ENCODE results near the gene CUL7. TPM values are rescaled to one million over a fixed set of nuclear protein-coding genes. Genes with fewer than 3 reads are reported as not detected.
"Not testable (repeated sequence)": the region's sequence is repeated elsewhere in the genome, so short reads cannot be mapped to it uniquely, and the experiment has no call there.

The CUL7 gene
- total RNA-seq, 1 donor from 2014 or later, result 6.8 TPM

DNA sequence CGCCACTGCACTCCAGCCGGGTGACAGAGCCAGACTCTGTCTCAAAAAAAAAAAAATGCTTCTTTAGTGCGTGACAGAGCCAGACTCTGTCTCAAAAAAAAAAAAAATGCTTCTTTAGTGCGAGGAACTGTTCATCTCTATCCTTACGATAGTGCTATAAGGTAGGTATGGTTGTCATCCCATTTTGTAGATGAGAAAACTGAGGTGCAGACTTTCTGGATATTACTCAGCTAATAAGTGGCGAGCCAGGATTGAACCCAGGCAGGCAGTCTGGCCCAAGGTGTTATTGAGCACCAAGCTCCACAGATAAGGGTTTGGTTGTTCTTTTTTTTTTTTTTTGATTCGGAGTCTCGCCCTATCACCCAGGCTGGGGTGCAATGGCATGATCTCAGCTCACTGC, 51.8 kb downstream of the CUL7 start:
- DNase-seq, result no peak
- intact Hi-C loops (cut with DNase I), result no loop called here

DNA sequence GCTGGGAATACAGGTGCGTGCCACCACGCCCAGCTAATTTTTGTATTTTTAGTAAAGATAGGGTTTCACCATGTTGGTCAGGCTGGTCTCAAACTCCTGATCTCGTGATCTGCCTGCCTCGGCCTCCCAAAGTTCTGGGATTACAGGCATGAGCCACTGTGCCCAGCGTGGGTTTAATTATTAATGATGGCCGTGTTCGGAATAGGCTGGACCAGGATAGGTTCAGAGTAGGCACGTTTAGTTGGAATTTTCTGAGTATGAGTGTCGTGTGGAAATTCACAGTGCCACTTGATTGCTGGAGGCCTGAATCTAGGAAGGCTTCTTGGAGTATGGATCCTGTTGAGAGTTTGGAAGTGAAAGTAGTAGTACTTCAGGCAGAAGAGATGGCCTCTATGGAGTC, 55.4 kb downstream of the CUL7 start:
- DNase-seq; ATAC-seq (ENCODE audit: poor library complexity); intact Hi-C loops (cut with DNase I): not testable (repeated sequence)

More for the DNA sequence above, 51.8 kb downstream of the CUL7 start:
- ATAC-seq (ENCODE audit: poor library complexity), result no peak

DNA sequence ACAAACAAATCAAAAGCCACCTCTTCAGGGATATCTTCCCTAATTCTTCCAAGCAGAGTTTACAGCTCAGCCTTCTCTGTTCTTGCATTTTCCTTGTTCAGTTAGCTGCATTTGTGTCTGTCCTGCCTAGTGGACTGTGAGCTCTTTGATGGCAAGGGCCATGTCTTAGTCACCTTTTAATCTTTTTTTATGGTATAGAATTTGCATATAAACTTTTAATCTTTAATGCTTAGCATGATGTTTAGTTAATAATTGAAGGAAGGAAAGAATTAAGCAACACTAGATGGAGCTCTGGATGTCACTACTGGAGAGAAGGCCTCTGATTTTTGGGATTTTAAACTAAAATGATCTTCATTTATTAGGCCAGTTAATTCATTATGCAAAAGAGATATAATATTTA, 57.1 kb downstream of the CUL7 start:
- DNase-seq, result no peak
- intact Hi-C loops (cut with DNase I), result no loop called here

DNA sequence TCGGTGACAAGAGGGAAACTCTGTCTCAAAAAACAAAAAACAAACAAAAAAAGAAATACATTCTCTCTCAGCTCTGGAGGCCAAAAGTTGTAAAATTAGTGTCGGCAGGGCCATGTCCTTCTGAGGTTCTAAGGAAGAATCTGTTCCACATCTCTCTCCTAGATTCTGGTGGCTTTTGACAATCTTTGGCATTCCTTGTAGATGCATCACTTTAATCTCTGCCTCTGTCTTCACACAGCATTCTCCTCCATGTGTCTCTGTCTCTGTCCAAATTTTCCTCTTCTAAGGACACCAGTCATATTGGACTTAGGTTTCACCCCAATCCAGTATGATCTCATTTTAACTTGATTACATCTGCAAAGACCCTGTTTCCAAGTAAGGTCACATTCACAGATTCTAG, 60.2 kb downstream of the CUL7 start:
- intact Hi-C loops (cut with DNase I), result no loop called here
- ATAC-seq (ENCODE audit: poor library complexity) (no peak), DNase-seq (no peak)

More for the DNA sequence above, 57.1 kb downstream of the CUL7 start:
- ATAC-seq (ENCODE audit: poor library complexity), result no peak

DNA sequence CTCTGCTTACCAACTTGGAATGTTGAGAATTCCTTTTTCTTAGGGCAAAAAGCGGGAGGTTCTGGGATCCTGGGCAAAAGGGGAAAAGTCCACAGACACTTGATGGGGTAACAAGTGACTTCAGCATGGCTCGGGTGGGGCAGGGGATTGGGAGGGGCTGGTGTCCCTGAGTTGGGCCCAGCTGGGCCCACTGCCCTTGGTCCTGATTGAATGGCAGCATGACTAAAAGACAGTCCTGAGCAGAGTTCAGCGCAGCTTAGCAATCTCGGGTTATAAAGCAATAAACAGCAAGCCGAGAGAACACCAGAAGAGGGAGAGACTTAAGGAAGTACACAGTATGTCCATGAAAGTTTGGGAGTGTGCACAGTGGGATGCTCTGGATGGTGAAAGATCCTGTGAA, 63.7 kb downstream of the CUL7 start:
- intact Hi-C loops (cut with DNase I), result no loop called here
- DNase-seq (peak; percentile 6), ATAC-seq (ENCODE audit: poor library complexity) (no peak)

DNA sequence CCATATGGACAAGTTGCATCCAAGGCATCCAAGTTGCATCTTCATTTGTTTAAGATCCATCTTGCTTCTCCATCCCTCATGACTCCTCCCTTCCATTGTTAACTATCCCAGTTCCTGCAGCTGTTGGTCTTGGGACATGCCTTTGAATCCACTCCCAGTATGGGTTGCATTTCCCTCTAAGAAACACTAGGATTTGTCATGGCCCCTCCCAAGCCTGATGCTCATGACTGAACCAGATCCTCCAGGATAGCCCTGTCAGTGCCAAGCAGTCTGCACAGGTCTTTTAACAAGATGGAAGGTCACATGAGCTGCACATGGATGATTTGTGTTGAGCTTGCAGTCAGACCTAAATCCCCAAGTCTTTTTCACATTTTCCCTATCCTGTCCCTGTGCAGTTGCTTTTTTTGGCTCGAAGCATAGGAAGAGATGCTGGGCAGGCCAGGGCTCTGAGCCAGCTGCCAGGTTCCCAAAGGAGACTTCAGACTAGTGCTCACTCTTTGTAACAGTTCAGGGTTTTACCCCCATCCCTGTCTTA, 65.1 kb downstream of the CUL7 start:
- DNase-seq (peak; percentile 43), ATAC-seq (ENCODE audit: poor library complexity) (no peak)
- intact Hi-C loops (cut with DNase I), result no loop called here

Other genes starting within 250 kb of the CUL7 start
- 39.5 TPM for gene RPL7L1, start 174.2 kb downstream of the CUL7 start, total RNA-seq
- gene PTCRA, start 137.8 kb downstream of the CUL7 start, total RNA-seq, result not detected
- 20.6 TPM for gene CNPY3, start 124.4 kb downstream of the CUL7 start, total RNA-seq
- gene GNMT, start 93.1 kb downstream of the CUL7 start, total RNA-seq, result 2.3 TPM
- 27.1 TPM for gene PEX6, start 74.7 kb downstream of the CUL7 start, total RNA-seq
- 34.6 TPM for gene PPP2R5D, start 69.3 kb downstream of the CUL7 start, total RNA-seq
- 26.7 TPM for gene MEA1, start 39.9 kb downstream of the CUL7 start, total RNA-seq
- 147 TPM for gene KLHDC3, start 39.6 kb downstream of the CUL7 start, total RNA-seq
- gene RRP36, start 32.2 kb downstream of the CUL7 start, total RNA-seq, result 22.9 TPM
- gene MRPL2, start 5.6 kb upstream of the CUL7 start, total RNA-seq, result 107 TPM
- 30.6 TPM for gene KLC4, start 5.8 kb upstream of the CUL7 start, total RNA-seq
- gene PTK7, start 22.5 kb upstream of the CUL7 start, total RNA-seq, result 1.4 TPM
- gene SRF, start 117.4 kb upstream of the CUL7 start, total RNA-seq, result 65.3 TPM
- gene CUL9, start 128.3 kb upstream of the CUL7 start, total RNA-seq, result 12.5 TPM
- gene DNPH1, start 175.6 kb upstream of the CUL7 start, total RNA-seq, result 31.5 TPM
- 0.13 TPM for gene TTBK1, start 189.6 kb upstream of the CUL7 start, total RNA-seq
- gene SLC22A7, start 244.4 kb upstream of the CUL7 start, total RNA-seq, result not detected